Activated T-cell treated with anti-CD3 and anti-CD28 coated beads, Interleukin-2, amount 50 U/mL, for 24 hours (primary cell): ENCODE measurements around the gene ADGRB3.
"Not testable (repeated sequence)": the region's sequence is repeated elsewhere in the genome, so short reads cannot be mapped to it uniquely, and the experiment has no call there.

Source experiments
- DNase-seq: peaks from one replicate; pipeline ENCODE4 v3.0.0-alpha.2; 2020
- H3K27ac Mint-ChIP-seq: 2 replicates; pipeline ENCODE4 v1.8.0; 2020; ENCODE audit warnings: mild to moderate bottlenecking, mixed read lengths
- H3K27me3 Mint-ChIP-seq: 2 replicates; pipeline ENCODE4 v1.8.0; 2020; ENCODE audit warnings: mixed read lengths
- H3K36me3 Mint-ChIP-seq: 2 replicates; pipeline ENCODE4 v1.8.0; 2020; ENCODE audit warnings: low read depth, mixed read lengths
- H3K4me1 Mint-ChIP-seq: 2 replicates; pipeline ENCODE4 v1.8.0; 2020; ENCODE audit warnings: low read depth, mixed read lengths
- H3K4me3 Mint-ChIP-seq: 2 replicates; pipeline ENCODE4 v1.8.0; 2020; ENCODE audit warnings: mild to moderate bottlenecking, moderate library complexity, mixed read lengths
- H3K9me3 Mint-ChIP-seq: 2 replicates; pipeline ENCODE4 v1.8.0; 2020; ENCODE audit warnings: mixed read lengths

ADGRB3 gene

GRCh38 chr6:69102416-69102815 lies 467.3 kb downstream of the ADGRB3 start:
- Mint-ChIP-seq H3K4me3 (no peak overlapping the region), H3K27ac (no peak overlapping the region), H3K36me3 (no peaks in the 10 kb centered on the region)

GRCh38 chr6:69105288-69105687 lies 470.2 kb downstream of the ADGRB3 start:
- no peak for DNase-seq
- Mint-ChIP-seq H3K27me3 (no peaks in the 10 kb centered on the region), H3K27ac (no peak overlapping the region), H3K4me3 (no peak overlapping the region), H3K9me3 (peaks cover 6% of the 10 kb centered on the region), H3K4me1 (no peaks in the 10 kb centered on the region), H3K36me3 (no peaks in the 10 kb centered on the region)

More at GRCh38 chr6:69102416-69102815, 467.3 kb downstream of the ADGRB3 start:
- no peaks in the 10 kb centered on the region for H3K27me3 Mint-ChIP-seq
- DNase-seq = no peak
- peaks cover 4% of the 10 kb centered on the region for H3K9me3 Mint-ChIP-seq
- no peaks in the 10 kb centered on the region for H3K4me1 Mint-ChIP-seq

- H3K4me1 Mint-ChIP-seq = no peaks in the 10 kb centered on the region
- no peak overlapping the region for H3K4me3 Mint-ChIP-seq
- no peaks in the 10 kb centered on the region for H3K27me3 Mint-ChIP-seq
- peaks cover 6% of the 10 kb centered on the region for H3K9me3 Mint-ChIP-seq
- DNase-seq = no peak
- H3K27ac Mint-ChIP-seq = no peak overlapping the region
- no peaks in the 10 kb centered on the region for H3K36me3 Mint-ChIP-seq
Observed at GRCh38 chr6:69106511-69106910, 471.4 kb downstream of the ADGRB3 start.

GRCh38 chr6:69111301-69111700 lies 476.2 kb downstream of the ADGRB3 start:
- no peak overlapping the region for H3K4me3 Mint-ChIP-seq
- no peaks in the 10 kb centered on the region for H3K36me3 Mint-ChIP-seq
- no peaks in the 10 kb centered on the region for H3K4me1 Mint-ChIP-seq
- DNase-seq = no peak
- H3K27me3 Mint-ChIP-seq = no peaks in the 10 kb centered on the region
- peaks cover 5% of the 10 kb centered on the region for H3K9me3 Mint-ChIP-seq
- H3K27ac Mint-ChIP-seq = no peak overlapping the region

- H3K27ac Mint-ChIP-seq = no peak overlapping the region
- H3K9me3 Mint-ChIP-seq = peaks cover 5% of the 10 kb centered on the region
- H3K27me3 Mint-ChIP-seq = no peaks in the 10 kb centered on the region
- no peaks in the 10 kb centered on the region for H3K36me3 Mint-ChIP-seq
- H3K4me1 Mint-ChIP-seq = no peaks in the 10 kb centered on the region
- DNase-seq = no peak
- H3K4me3 Mint-ChIP-seq = no peak overlapping the region
Observed at GRCh38 chr6:69116658-69117057, 481.6 kb downstream of the ADGRB3 start.

GRCh38 chr6:69121461-69122406 lies 486.7 kb downstream of the ADGRB3 start:
- not testable (repeated sequence) for H3K4me3 Mint-ChIP-seq, H3K9me3 Mint-ChIP-seq, DNase-seq, H3K36me3 Mint-ChIP-seq, H3K27ac Mint-ChIP-seq, H3K27me3 Mint-ChIP-seq, H3K4me1 Mint-ChIP-seq

GRCh38 chr6:69122407-69122773 lies 487.3 kb downstream of the ADGRB3 start:
- H3K4me3 Mint-ChIP-seq = no peak overlapping the region
- H3K27ac Mint-ChIP-seq = no peak overlapping the region
- H3K36me3 Mint-ChIP-seq = no peaks in the 10 kb centered on the region
- no peaks in the 10 kb centered on the region for H3K4me1 Mint-ChIP-seq
- DNase-seq = no peak
- peaks cover 4% of the 10 kb centered on the region for H3K9me3 Mint-ChIP-seq
- no peaks in the 10 kb centered on the region for H3K27me3 Mint-ChIP-seq

GRCh38 chr6:69128411-69128810 lies 493.3 kb downstream of the ADGRB3 start:
- Mint-ChIP-seq H3K4me1 (no peaks in the 10 kb centered on the region), H3K27ac (no peak overlapping the region)

GRCh38 chr6:69129046-69129445 lies 494.0 kb downstream of the ADGRB3 start:
- no peak overlapping the region for H3K27ac Mint-ChIP-seq

More at GRCh38 chr6:69128411-69128810, 493.3 kb downstream of the ADGRB3 start:
- Mint-ChIP-seq H3K4me3 (no peak overlapping the region), H3K36me3 (no peaks in the 10 kb centered on the region), H3K9me3 (peaks cover 4% of the 10 kb centered on the region), H3K27me3 (no peaks in the 10 kb centered on the region)
- no peak for DNase-seq

GRCh38 chr6:69135927-69136326 lies 500.8 kb downstream of the ADGRB3 start:
- Mint-ChIP-seq H3K36me3 (no peaks in the 10 kb centered on the region), H3K9me3 (peaks cover 6% of the 10 kb centered on the region), H3K27me3 (no peaks in the 10 kb centered on the region), H3K4me3 (no peak overlapping the region), H3K27ac (no peak overlapping the region), H3K4me1 (no peaks in the 10 kb centered on the region)
- no peak for DNase-seq

More at GRCh38 chr6:69129046-69129445, 494.0 kb downstream of the ADGRB3 start:
- Mint-ChIP-seq H3K27me3 (no peaks in the 10 kb centered on the region), H3K9me3 (peaks cover 4% of the 10 kb centered on the region), H3K36me3 (no peaks in the 10 kb centered on the region), H3K4me3 (no peak overlapping the region), H3K4me1 (no peaks in the 10 kb centered on the region)
- DNase-seq = no peak

- Mint-ChIP-seq H3K9me3 (peaks cover 5% of the 10 kb centered on the region), H3K36me3 (no peaks in the 10 kb centered on the region), H3K4me3 (no peak overlapping the region), H3K4me1 (no peaks in the 10 kb centered on the region), H3K27ac (no peak overlapping the region), H3K27me3 (no peaks in the 10 kb centered on the region)
- no peak for DNase-seq
Observed at GRCh38 chr6:69138148-69138547, 503.1 kb downstream of the ADGRB3 start.

GRCh38 chr6:69138893-69139494 lies 503.9 kb downstream of the ADGRB3 start:
- Mint-ChIP-seq H3K36me3 (no peaks in the 10 kb centered on the region), H3K4me3 (no peak overlapping the region), H3K27ac (no peak overlapping the region), H3K9me3 (peaks cover 2% of the 10 kb centered on the region), H3K27me3 (no peaks in the 10 kb centered on the region), H3K4me1 (no peaks in the 10 kb centered on the region)
- DNase-seq = no peak

- Mint-ChIP-seq H3K4me1 (no peaks in the 10 kb centered on the region), H3K9me3 (peaks cover 6% of the 10 kb centered on the region), H3K27me3 (no peaks in the 10 kb centered on the region), H3K36me3 (no peaks in the 10 kb centered on the region), H3K27ac (no peak overlapping the region), H3K4me3 (no peak overlapping the region)
- DNase-seq = no peak
Observed at GRCh38 chr6:69145062-69145461, 510.0 kb downstream of the ADGRB3 start.

- Mint-ChIP-seq H3K4me3 (no peak overlapping the region), H3K27me3 (no peaks in the 10 kb centered on the region), H3K9me3 (peaks cover 6% of the 10 kb centered on the region), H3K36me3 (no peaks in the 10 kb centered on the region), H3K27ac (no peak overlapping the region), H3K4me1 (no peaks in the 10 kb centered on the region)
- DNase-seq = no peak
Observed at GRCh38 chr6:69146385-69146784, 511.3 kb downstream of the ADGRB3 start.

GRCh38 chr6:69155467-69155866 lies 520.4 kb downstream of the ADGRB3 start:
- no peaks in the 10 kb centered on the region for H3K27me3 Mint-ChIP-seq
- no peaks in the 10 kb centered on the region for H3K9me3 Mint-ChIP-seq
- no peak for DNase-seq
- H3K4me3 Mint-ChIP-seq = no peak overlapping the region
- no peaks in the 10 kb centered on the region for H3K4me1 Mint-ChIP-seq
- no peaks in the 10 kb centered on the region for H3K36me3 Mint-ChIP-seq
- H3K27ac Mint-ChIP-seq = no peak overlapping the region
